T-helper 1 cell treated with Interleukin-12 subunit alpha and Interleukin-12 subunit beta and Interleukin-4 antibody, amounts not matched to agents 30 μg/mL and 1 μg/mL, for 36 hours (primary cell): ENCODE results near the gene KLHL41.
"Not testable (repeated sequence)": the region's sequence is repeated elsewhere in the genome, so short reads cannot be mapped to it uniquely, and the experiment has no call there.

ENCODE experiments used
- H3K27ac Mint-ChIP-seq: one replicate; pipeline ENCODE4 v1.8.0; 2021; ENCODE audit warnings: mild to moderate bottlenecking, mixed read lengths
- H3K27me3 Mint-ChIP-seq: one replicate; pipeline ENCODE4 v1.8.0; 2021; ENCODE audit warnings: low read depth, mixed read lengths
- H3K36me3 Mint-ChIP-seq: one replicate; pipeline ENCODE4 v1.8.0; 2021; ENCODE audit warnings: low read depth, mixed read lengths
- H3K4me1 Mint-ChIP-seq: one replicate; pipeline ENCODE4 v1.8.0; 2021; ENCODE audit warnings: low read depth, mixed read lengths
- H3K4me3 Mint-ChIP-seq: one replicate; pipeline ENCODE4 v1.8.0; 2021; ENCODE audit warnings: mild to moderate bottlenecking, moderate library complexity, mixed read lengths
- H3K9me3 Mint-ChIP-seq: one replicate; pipeline ENCODE4 v1.8.0; 2021; ENCODE audit warnings: mixed read lengths

The KLHL41 gene

DNA sequence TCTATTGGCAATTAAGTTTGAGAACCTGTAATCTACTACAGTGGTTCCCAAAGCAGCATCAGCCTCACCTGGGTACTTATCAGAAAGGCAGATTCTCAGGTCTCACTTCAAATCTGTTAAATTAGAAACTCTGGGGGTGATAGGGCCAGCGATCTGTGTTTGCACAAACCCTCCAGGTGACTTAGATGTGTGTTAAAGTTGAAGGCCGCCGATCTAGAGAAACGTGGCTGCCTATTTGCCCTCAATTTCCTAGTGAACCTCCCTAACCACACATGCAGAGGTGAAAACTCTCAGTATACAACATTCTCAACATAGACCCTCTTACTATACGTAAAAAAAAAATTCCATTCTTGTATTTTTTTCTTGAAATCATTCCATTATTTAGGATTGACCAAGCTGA is 14.2 kb downstream of the KLHL41 start:
- no peak overlapping the region for H3K27ac Mint-ChIP-seq
- H3K27me3 Mint-ChIP-seq: no peaks in the 10 kb centered on the region
- H3K4me3 Mint-ChIP-seq: no peak overlapping the region
- H3K4me1 Mint-ChIP-seq: no peaks in the 10 kb centered on the region
- no peaks in the 10 kb centered on the region for H3K9me3 Mint-ChIP-seq
- peaks cover 2% of the 10 kb centered on the region for H3K36me3 Mint-ChIP-seq

DNA sequence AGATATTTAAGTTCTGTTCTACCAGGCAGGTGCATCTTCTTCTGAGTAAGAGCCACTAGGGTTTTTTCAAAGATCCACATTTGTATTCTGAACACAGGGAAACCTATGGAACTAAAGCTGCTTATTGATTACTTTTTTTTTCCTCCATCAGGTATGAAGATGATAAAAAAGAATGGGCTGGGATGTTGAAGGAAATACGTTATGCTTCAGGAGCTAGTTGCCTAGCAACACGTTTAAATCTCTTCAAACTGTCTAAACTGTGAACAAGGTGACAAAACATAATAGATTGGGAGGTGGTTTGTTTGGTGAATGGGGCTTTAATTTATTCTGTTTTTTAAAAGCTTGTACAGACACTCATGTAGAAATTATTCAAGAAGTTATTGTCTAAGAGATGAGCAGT is 15.9 kb downstream of the KLHL41 start:
- Mint-ChIP-seq H3K4me3 (no peak overlapping the region), H3K9me3 (no peaks in the 10 kb centered on the region), H3K36me3 (peaks cover 8% of the 10 kb centered on the region), H3K27ac (no peak overlapping the region), H3K4me1 (no peaks in the 10 kb centered on the region), H3K27me3 (no peaks in the 10 kb centered on the region)

DNA sequence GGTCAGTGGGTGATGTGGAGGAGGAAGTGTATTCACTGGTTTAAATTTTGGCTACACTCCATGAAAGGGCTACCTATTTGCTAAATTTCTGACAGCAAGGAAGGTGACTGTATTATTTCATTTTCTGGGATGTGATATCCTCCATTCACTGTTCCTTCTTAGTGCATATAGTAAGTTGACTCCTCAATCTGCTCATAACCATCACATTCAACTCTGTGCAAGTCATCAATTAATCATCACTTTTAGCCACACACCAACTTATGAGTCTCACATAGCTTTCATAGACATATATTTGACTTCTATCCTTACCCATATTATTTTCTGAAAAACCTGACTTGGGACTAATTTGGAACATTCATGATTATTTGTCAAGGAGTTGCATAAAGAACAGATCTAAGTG is 16.9 kb downstream of the KLHL41 start:
- H3K4me1 Mint-ChIP-seq: no peaks in the 10 kb centered on the region
- no peak overlapping the region for H3K27ac Mint-ChIP-seq
- H3K9me3 Mint-ChIP-seq: no peaks in the 10 kb centered on the region
- H3K27me3 Mint-ChIP-seq: no peaks in the 10 kb centered on the region
- H3K36me3 Mint-ChIP-seq: peaks cover 10% of the 10 kb centered on the region
- H3K4me3 Mint-ChIP-seq: no peak overlapping the region

- peaks cover 8% of the 10 kb centered on the region for H3K36me3 Mint-ChIP-seq
- H3K4me1 Mint-ChIP-seq: no peaks in the 10 kb centered on the region
- H3K27me3 Mint-ChIP-seq: no peaks in the 10 kb centered on the region
- no peaks in the 10 kb centered on the region for H3K9me3 Mint-ChIP-seq
- H3K4me3 Mint-ChIP-seq: no peak overlapping the region
- H3K27ac Mint-ChIP-seq: no peak overlapping the region
These were observed 18.8 kb downstream of the KLHL41 start for GRCh38 chr2:169528271-169528701.

- peaks cover 15% of the 10 kb centered on the region for H3K36me3 Mint-ChIP-seq
- H3K9me3 Mint-ChIP-seq, H3K27ac Mint-ChIP-seq, H3K27me3 Mint-ChIP-seq, H3K4me3 Mint-ChIP-seq, H3K4me1 Mint-ChIP-seq: not testable (repeated sequence)
These were observed 30.0 kb downstream of the KLHL41 start for GRCh38 chr2:169539460-169539859.

- no peaks in the 10 kb centered on the region for H3K4me1 Mint-ChIP-seq
These were observed 30.6 kb downstream of the KLHL41 start for GRCh38 chr2:169540146-169540545.

GRCh38 chr2:169542433-169542832 is 32.9 kb downstream of the KLHL41 start:
- H3K9me3 Mint-ChIP-seq: no peaks in the 10 kb centered on the region
- H3K4me3 Mint-ChIP-seq: no peak overlapping the region
- H3K27ac Mint-ChIP-seq: no peak overlapping the region
- H3K4me1 Mint-ChIP-seq: peaks cover 1% of the 10 kb centered on the region
- H3K36me3 Mint-ChIP-seq: peaks cover 10% of the 10 kb centered on the region
- no peaks in the 10 kb centered on the region for H3K27me3 Mint-ChIP-seq

More at GRCh38 chr2:169540146-169540545, 30.6 kb downstream of the KLHL41 start:
- H3K27ac Mint-ChIP-seq: no peak overlapping the region
- H3K4me3 Mint-ChIP-seq: no peak overlapping the region
- peaks cover 15% of the 10 kb centered on the region for H3K36me3 Mint-ChIP-seq
- H3K27me3 Mint-ChIP-seq: no peaks in the 10 kb centered on the region
- no peaks in the 10 kb centered on the region for H3K9me3 Mint-ChIP-seq

- no peaks in the 10 kb centered on the region for H3K27me3 Mint-ChIP-seq
- H3K4me3 Mint-ChIP-seq: no peak overlapping the region
- no peak overlapping the region for H3K27ac Mint-ChIP-seq
- peaks cover 14% of the 10 kb centered on the region for H3K36me3 Mint-ChIP-seq
- H3K4me1 Mint-ChIP-seq: peaks cover 1% of the 10 kb centered on the region
- H3K9me3 Mint-ChIP-seq: no peaks in the 10 kb centered on the region
These were observed 37.3 kb downstream of the KLHL41 start for GRCh38 chr2:169546756-169547155.

- Mint-ChIP-seq H3K36me3 (peaks cover 16% of the 10 kb centered on the region), H3K27me3 (no peaks in the 10 kb centered on the region), H3K9me3 (no peaks in the 10 kb centered on the region), H3K4me3 (no peak overlapping the region), H3K27ac (peak overlapping the region; percentile 45), H3K4me1 (no peaks in the 10 kb centered on the region)
These were observed 51.9 kb downstream of the KLHL41 start for GRCh38 chr2:169561364-169561763.

DNA sequence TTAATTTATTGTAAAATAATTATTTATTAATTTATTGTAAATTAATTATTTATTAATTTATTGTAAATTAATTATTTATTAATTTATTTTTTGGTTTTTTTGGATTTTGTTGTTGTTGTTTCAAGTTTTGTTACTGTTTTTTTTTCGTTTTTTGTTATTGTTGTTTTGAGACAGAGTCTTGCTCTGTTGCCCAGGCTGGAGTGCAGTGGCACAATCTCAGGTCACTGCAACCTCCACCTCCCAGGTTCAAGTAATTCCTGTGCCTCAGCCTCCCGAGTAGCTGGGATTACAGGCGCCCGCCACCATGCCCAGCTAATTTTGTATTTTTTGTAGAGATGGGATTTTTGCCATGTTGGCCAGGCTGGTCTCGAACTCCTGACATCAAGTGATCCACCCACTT is 52.6 kb downstream of the KLHL41 start:
- not testable (repeated sequence) for H3K27me3 Mint-ChIP-seq, H3K9me3 Mint-ChIP-seq, H3K4me3 Mint-ChIP-seq, H3K4me1 Mint-ChIP-seq
- H3K36me3 Mint-ChIP-seq: peaks cover 16% of the 10 kb centered on the region
- peak overlapping the region; percentile 20 for H3K27ac Mint-ChIP-seq

GRCh38 chr2:169562519-169562918 is 53.0 kb downstream of the KLHL41 start:
- Mint-ChIP-seq H3K27me3 (no peaks in the 10 kb centered on the region), H3K27ac (peak overlapping the region; percentile 20), H3K36me3 (peaks cover 16% of the 10 kb centered on the region), H3K4me1 (no peaks in the 10 kb centered on the region), H3K9me3 (no peaks in the 10 kb centered on the region), H3K4me3 (no peak overlapping the region)

DNA sequence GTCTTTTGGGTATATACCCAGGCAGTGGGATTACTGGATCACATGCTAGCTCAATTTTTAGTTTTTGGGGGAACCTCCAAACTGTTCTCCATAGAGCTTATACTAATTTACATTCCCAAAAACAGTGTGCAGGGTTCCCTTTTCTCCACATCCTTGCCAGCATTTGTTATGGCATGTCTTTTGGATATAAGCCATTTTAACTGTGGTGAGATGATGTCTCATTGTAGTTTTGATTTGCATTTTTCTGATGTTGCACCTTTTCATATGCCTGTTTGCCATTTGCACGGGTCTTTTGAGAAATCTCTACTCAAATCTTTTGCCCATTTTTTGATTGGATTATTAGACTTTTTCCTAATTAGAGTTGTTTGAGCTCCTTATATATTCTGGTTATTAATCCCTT is 56.2 kb downstream of the KLHL41 start:
- Mint-ChIP-seq H3K36me3 (peaks cover 19% of the 10 kb centered on the region), H3K27ac (no peak overlapping the region), H3K27me3 (no peaks in the 10 kb centered on the region), H3K4me1 (peaks cover 6% of the 10 kb centered on the region), H3K9me3 (no peaks in the 10 kb centered on the region), H3K4me3 (no peak overlapping the region)

DNA sequence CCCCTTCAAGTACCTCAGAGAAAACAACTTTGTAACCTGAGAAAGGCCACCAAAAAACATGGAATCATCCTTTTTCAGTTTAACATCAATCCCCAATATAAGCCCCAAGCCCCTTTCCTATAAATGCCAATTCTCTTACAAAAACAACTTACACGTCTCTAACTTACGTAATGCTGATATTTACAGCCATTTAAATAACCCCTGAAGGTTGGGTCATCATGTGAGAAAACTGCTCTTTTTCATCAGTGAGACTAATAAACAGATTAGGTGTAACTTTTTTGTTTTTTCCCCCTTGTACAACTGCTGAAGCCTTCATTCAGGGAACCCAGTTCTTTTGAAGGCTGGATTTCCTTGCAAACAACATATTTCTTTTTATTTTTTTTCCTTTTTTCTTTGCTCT is 60.4 kb downstream of the KLHL41 start:
- Mint-ChIP-seq H3K9me3 (no peaks in the 10 kb centered on the region), H3K4me1 (peaks cover 18% of the 10 kb centered on the region), H3K4me3 (no peak overlapping the region), H3K27ac (no peak overlapping the region), H3K36me3 (peaks cover 18% of the 10 kb centered on the region), H3K27me3 (no peaks in the 10 kb centered on the region)

DNA sequence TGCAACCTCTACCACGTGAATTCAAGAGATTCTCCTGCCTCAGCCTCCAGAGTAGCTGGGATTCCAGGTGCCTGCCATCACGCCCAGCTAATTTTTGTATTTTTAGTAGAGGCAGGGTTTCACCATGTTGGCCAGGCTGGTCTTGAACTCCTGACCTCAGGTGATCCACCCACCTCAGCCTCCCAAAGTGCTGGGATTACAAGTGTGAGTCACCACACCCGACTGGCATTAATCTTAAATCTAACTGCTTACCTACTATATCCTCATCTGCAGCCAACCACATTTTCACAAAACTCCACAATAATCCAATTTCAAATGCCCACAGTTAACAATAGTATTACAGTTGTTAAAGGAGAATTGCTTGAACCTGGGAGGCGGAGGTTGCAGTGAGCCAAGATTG is 61.2 kb downstream of the KLHL41 start:
- H3K9me3 Mint-ChIP-seq, H3K27me3 Mint-ChIP-seq, H3K4me3 Mint-ChIP-seq, H3K27ac Mint-ChIP-seq: not testable (repeated sequence)
- Mint-ChIP-seq H3K4me1 (peaks cover 18% of the 10 kb centered on the region), H3K36me3 (peaks cover 15% of the 10 kb centered on the region)

GRCh38 chr2:169571571-169571970 is 62.1 kb downstream of the KLHL41 start:
- no peak overlapping the region for H3K27ac Mint-ChIP-seq
- no peaks in the 10 kb centered on the region for H3K27me3 Mint-ChIP-seq
- no peaks in the 10 kb centered on the region for H3K9me3 Mint-ChIP-seq
- peaks cover 18% of the 10 kb centered on the region for H3K4me1 Mint-ChIP-seq
- H3K36me3 Mint-ChIP-seq: peaks cover 12% of the 10 kb centered on the region
- no peak overlapping the region for H3K4me3 Mint-ChIP-seq

GRCh38 chr2:169572189-169572588 is 62.7 kb downstream of the KLHL41 start:
- H3K36me3 Mint-ChIP-seq: peaks cover 12% of the 10 kb centered on the region

More at GRCh38 chr2:169572189-169572588, 62.7 kb downstream of the KLHL41 start:
- H3K4me1 Mint-ChIP-seq: peaks cover 18% of the 10 kb centered on the region
- no peak overlapping the region for H3K4me3 Mint-ChIP-seq
- no peaks in the 10 kb centered on the region for H3K27me3 Mint-ChIP-seq
- no peaks in the 10 kb centered on the region for H3K9me3 Mint-ChIP-seq
- no peak overlapping the region for H3K27ac Mint-ChIP-seq
